OCI-LY1 (cell line): ENCODE measurements around the gene REEP5.
A peak's percentile ranks its signal among the peaks of the same experiment; 100 is the strongest.

Experiments used
- H2AFZ ChIP-seq: fragments of 200-600 bp; sonication (generic), shearing (Covaris generic); 2 replicates; pipeline ENCODE4 v1.6.0; 2014; ENCODE audit warnings: antibody characterized with exemption, mild to moderate bottlenecking, low read length
- H3F3A ChIP-seq: fragments of 200-600 bp; sonication (generic), shearing (Covaris generic); 2 replicates; pipeline ENCODE4 v1.6.0; 2014; ENCODE audit warnings: mild to moderate bottlenecking, antibody characterized with exemption, low read length, moderate library complexity; ENCODE audit not compliant: insufficient read depth
- H3K27ac ChIP-seq: fragments of 200-600 bp; sonication (generic); 2 replicates; pipeline ENCODE4 v1.5.1; 2014; ENCODE audit warnings: low read length, mixed run types, mild to moderate bottlenecking, low read depth; ENCODE audit not compliant: poor library complexity, severe bottlenecking
- H3K27me3 ChIP-seq: fragments of 200-600 bp; sonication (generic); 2 replicates; pipeline ENCODE4 v1.6.0; 2014; ENCODE audit warnings: antibody characterized with exemption, mild to moderate bottlenecking, low read length, moderate library complexity; ENCODE audit not compliant: insufficient read depth
- H3K36me3 ChIP-seq: fragments of 200-600 bp; sonication (generic); 2 replicates; pipeline ENCODE4 v1.6.1; 2014; ENCODE audit warnings: mild to moderate bottlenecking, antibody characterized with exemption, low read length, moderate library complexity, mixed read lengths; ENCODE audit not compliant: insufficient read depth
- H3K4me1 ChIP-seq: fragments of 200-600 bp; sonication (generic); 2 replicates; pipeline ENCODE4 v1.5.1; 2014; ENCODE audit warnings: mild to moderate bottlenecking, low read length, moderate library complexity; ENCODE audit not compliant: insufficient read depth, severe bottlenecking
- H3K4me2 ChIP-seq: fragments of 200-600 bp; sonication (generic), shearing (Covaris generic); 2 replicates; pipeline ENCODE4 v1.6.1; 2014; ENCODE audit warnings: low read length
- H3K4me3 ChIP-seq: fragments of 200-600 bp; sonication (generic); 2 replicates; pipeline ENCODE4 v1.5.1; 2014; ENCODE audit warnings: low read length, low read depth, mild to moderate bottlenecking, mixed read lengths; ENCODE audit not compliant: poor library complexity, severe bottlenecking
- H3K79me2 ChIP-seq: fragments of 200-600 bp; shearing (Covaris generic); 2 replicates; pipeline ENCODE4 v1.6.1; 2016; ENCODE audit warnings: mixed run types, low read length, mixed read lengths; ENCODE audit not compliant: insufficient read depth
- H3K9ac ChIP-seq: fragments of 200-600 bp; sonication (generic), shearing (Covaris generic); 2 replicates; pipeline ENCODE4 v1.6.1; 2014; ENCODE audit warnings: mild to moderate bottlenecking, low read length, mixed read lengths
- H3K9me2 ChIP-seq: fragments of 200-600 bp; sonication (generic), shearing (Covaris generic); 2 replicates; pipeline ENCODE4 v1.6.1; 2014; ENCODE audit warnings: low read depth, mild to moderate bottlenecking, low read length, mixed read lengths
- H3K9me3 ChIP-seq: fragments of 200-600 bp; shearing (Covaris generic); 2 replicates; pipeline ENCODE4 v1.6.1; 2014; ENCODE audit warnings: low read length, mixed read lengths
- H4K20me1 ChIP-seq: fragments of 200-600 bp; sonication (generic), shearing (Covaris generic); 2 replicates; pipeline ENCODE4 v1.6.0; 2016; ENCODE audit warnings: mild to moderate bottlenecking, low read length; ENCODE audit not compliant: insufficient read depth
- CTCF ChIP-seq: fragments of 200-600 bp; sonication (generic), shearing (Covaris generic); IDR thresholded peaks from 2 replicates; pipeline ENCODE4 v1.5.1; 2017; ENCODE audit warnings: mild to moderate bottlenecking, antibody characterized with exemption, low read length, moderate library complexity, mixed read lengths
- EZH2 ChIP-seq: fragments of 200-600 bp; sonication (generic), shearing (Covaris generic); IDR thresholded peaks from 2 replicates; pipeline ENCODE4 v1.8.0; 2017; ENCODE audit warnings: borderline replicate concordance, mixed run types, mild to moderate bottlenecking, antibody characterized with exemption, low read length, moderate library complexity, mixed read lengths

REEP5 gene

DNA sequence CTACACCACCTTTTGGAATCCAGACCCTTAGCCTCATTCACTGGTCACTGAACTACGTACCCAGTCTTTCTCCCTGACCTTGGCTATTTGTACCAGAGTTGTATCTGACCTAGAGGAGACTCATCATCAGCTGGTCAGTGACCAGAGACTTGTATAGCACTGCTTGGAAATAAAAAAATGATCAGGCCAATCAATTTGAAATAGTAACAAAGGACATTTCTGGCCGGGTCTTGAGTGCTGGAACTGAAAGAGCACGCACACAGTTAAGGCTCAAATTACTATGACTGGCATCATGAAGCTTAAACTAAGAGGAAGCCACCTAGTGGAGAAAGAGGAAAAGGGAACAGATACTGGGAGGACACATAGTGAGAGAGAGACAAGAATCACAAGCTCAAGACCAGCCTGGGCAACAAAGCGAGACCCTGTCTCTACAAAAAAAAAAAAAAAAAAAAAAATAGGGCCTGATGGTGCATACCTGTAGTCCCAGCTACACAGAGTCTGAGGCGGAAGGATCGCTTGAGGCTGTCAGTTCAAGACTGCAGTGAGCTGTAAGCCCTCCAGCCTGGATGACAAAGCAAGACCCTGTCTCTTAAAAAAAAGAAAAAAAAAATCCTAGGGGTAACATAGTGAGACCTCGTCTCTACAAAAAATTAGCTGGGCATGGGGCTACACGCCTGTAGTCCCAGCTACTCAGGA is 73.8 kb downstream of the REEP5 start:
- Histone ChIP-seq H3K9me3 (no peaks in the 10 kb centered on the region), H3K27ac (no peak overlapping the region), H3K36me3 (no peaks in the 10 kb centered on the region), H4K20me1 (no peaks in the 10 kb centered on the region), H2AFZ (no peak overlapping the region), H3K4me2 (no peak overlapping the region; the same call in 1 of the 2 replicates), H3K4me1 (no peaks in the 10 kb centered on the region), H3K27me3 (no peaks in the 10 kb centered on the region), H3K9ac (no peak overlapping the region), H3K9me2 (no peaks in the 10 kb centered on the region), H3K79me2 (no peaks in the 10 kb centered on the region), H3F3A (0 out of 2 replicates have a peak, but pooled peaks cover 6% of the 10 kb centered on the region), H3K4me3 (no peak overlapping the region)
- TF ChIP-seq CTCF (peak; percentile 68), EZH2 (no peak)

GRCh38 chr5:112847306-112847705 is 74.7 kb downstream of the REEP5 start:
- H2AFZ ChIP-seq, result no peak overlapping the region
- 0 out of 2 replicates have a peak, but pooled peaks cover 6% of the 10 kb centered on the region for H3F3A ChIP-seq
- H3K9me2 ChIP-seq, result no peaks in the 10 kb centered on the region
- H4K20me1 ChIP-seq, result no peaks in the 10 kb centered on the region
- H3K9ac ChIP-seq, result no peak overlapping the region
- H3K4me3 ChIP-seq, result no peak overlapping the region
- no peak overlapping the region for H3K27ac ChIP-seq
- TF ChIP-seq CTCF, result no peak
- no peak for TF ChIP-seq EZH2
- no peaks in the 10 kb centered on the region for H3K36me3 ChIP-seq
- H3K4me1 ChIP-seq, result no peaks in the 10 kb centered on the region
- no peaks in the 10 kb centered on the region for H3K79me2 ChIP-seq
- no peaks in the 10 kb centered on the region for H3K9me3 ChIP-seq
- no peak overlapping the region for H3K4me2 ChIP-seq
- H3K27me3 ChIP-seq, result no peaks in the 10 kb centered on the region

GRCh38 chr5:112846556-112846955 is 75.5 kb downstream of the REEP5 start:
- TF ChIP-seq EZH2, result no peak
- TF ChIP-seq CTCF, result no peak
- 0 out of 2 replicates have a peak, but pooled peaks cover 3% of the 10 kb centered on the region for H3K36me3 ChIP-seq
- H3K9me2 ChIP-seq, result no peaks in the 10 kb centered on the region
- no peaks in the 10 kb centered on the region for H4K20me1 ChIP-seq
- no peaks in the 10 kb centered on the region for H3K4me1 ChIP-seq
- no peak overlapping the region for H3K4me2 ChIP-seq
- no peak overlapping the region for H3K27ac ChIP-seq
- no peaks in the 10 kb centered on the region for H3K79me2 ChIP-seq
- H3K4me3 ChIP-seq, result no peak overlapping the region
- 0 out of 2 replicates have a peak, but pooled peaks cover 6% of the 10 kb centered on the region for H3F3A ChIP-seq
- no peaks in the 10 kb centered on the region for H3K27me3 ChIP-seq
- no peaks in the 10 kb centered on the region for H3K9me3 ChIP-seq
- no peak overlapping the region for H2AFZ ChIP-seq
- no peak overlapping the region for H3K9ac ChIP-seq
